SU-DHL-6 (cell line): Measurements from ENCODE around the gene LRBA.
"Not testable (repeated sequence)": the region's sequence is repeated elsewhere in the genome, so short reads cannot be mapped to it uniquely, and the experiment has no call there.

ENCODE experiments used
- CTCF ChIP-seq: fragments of 200-600 bp; sonication (generic); IDR thresholded peaks from one replicate; pipeline ENCODE4 v1.5.1; 2017; ENCODE audit warnings: antibody characterized with exemption, mild to moderate bottlenecking, low read length, moderate library complexity; ENCODE audit not compliant: insufficient read depth, poor library complexity, severe bottlenecking
- EZH2phosphoT487 ChIP-seq: fragments of 200-600 bp; sonication (generic), shearing (Covaris generic); conservative IDR thresholded peaks from 2 replicates; pipeline ENCODE4 v1.6.1; 2018; ENCODE audit warnings: mild to moderate bottlenecking, antibody characterized with exemption, low read length, moderate library complexity, mixed read lengths

- TF ChIP-seq CTCF, EZH2phosphoT487: not testable (repeated sequence)
These were observed 96.5 kb downstream of the LRBA start for GRCh38 chr4:150918562-150918961.
